SH-SY5Y (cell line): ENCODE measurements around the gene TMEM91.

ENCODE experiments used
- GATA2 ChIP-seq: IDR thresholded peaks from 2 replicates; pipeline ENCODE4 v1.6.1; 2011; ENCODE audit warnings: mild to moderate bottlenecking, low read depth, low read length
- GATA3 ChIP-seq: IDR thresholded peaks from 2 replicates; pipeline ENCODE4 v1.6.1; 2011; ENCODE audit warnings: low read depth, mild to moderate bottlenecking, low read length, moderate library complexity

DNA sequence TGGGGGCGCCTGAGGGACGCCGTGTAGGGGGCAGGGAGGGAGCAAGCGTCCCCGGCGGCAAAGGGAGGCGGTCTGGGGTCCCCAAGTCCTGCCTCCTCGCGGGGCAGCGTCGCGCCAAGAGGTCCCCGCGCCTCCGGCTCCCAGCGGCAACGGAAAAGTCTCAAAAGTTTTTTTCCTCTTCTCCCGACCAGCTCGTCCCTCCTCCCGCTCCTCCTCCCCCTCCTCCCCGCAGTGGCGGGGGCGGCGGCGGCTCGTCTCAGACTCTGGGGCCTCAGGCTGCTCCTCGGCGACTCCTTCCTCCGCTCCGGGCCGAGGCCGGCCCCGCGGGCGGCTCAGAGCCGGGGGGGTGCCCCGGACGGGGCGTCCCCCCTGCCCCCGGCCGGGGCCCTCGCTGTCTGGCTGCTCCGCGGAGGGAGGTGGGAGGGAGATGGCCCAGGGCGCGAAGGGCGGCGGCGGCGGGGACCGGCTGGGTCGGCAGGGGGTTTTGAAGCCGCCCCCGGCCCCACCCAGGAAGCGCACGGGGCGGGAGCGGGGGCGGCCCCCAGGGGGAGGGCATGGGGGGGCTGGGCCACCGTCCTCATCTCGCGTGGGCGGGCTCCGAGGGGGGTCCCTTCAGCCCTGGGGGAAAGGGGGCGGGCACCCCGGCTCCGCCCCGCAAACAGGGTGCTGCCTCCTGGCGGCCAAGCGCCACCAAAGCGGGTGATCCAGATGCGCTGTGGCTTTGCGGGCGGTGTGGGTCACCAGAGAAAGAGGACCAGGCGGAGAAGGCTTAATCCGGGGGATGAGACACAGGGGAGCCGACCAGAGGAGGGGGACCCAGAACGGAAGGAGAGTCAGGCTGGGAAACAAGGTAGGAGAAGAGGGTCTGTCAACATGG lies 22.6 kb upstream of the TMEM91 start, which contains the start of gene TGFB1:
- no peak for TF ChIP-seq GATA2
- TF ChIP-seq GATA3: no peak
